ENCODE data around the gene TMCC2. TPM values are rescaled to one million over a fixed set of nuclear protein-coding genes. Genes with fewer than 3 reads are reported as not detected.

Gene TMCC2
- polyA plus RNA-seq, 3 donors, result 5.1 to 8.0 (median 6.3) TPM

DNA sequence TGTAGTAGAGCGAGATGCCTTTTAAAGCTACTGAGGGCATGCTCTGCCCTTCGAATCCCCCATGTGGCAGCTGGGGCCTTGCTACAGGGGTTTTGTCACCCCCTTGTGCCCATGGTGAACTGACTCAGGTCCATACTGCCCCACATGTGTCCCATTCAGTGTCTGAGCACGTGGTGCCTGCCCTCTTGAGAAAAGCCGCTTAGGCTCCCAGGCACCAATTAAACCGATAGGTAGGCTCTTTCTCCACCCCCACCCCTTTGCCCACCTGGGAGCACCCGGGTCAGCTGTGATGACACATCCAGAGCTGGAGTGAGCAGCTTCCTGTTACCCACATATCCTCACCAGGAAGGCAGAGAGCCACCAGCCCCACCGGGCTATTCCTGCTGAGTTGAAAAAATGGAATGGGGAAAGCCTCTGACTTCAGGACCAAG lies 30.5 kb downstream of the TMCC2 start:
- DNase-seq (ENCODE audit: low read depth in 3 of 3, low spot score in 2 of 3), result no peak

DNA sequence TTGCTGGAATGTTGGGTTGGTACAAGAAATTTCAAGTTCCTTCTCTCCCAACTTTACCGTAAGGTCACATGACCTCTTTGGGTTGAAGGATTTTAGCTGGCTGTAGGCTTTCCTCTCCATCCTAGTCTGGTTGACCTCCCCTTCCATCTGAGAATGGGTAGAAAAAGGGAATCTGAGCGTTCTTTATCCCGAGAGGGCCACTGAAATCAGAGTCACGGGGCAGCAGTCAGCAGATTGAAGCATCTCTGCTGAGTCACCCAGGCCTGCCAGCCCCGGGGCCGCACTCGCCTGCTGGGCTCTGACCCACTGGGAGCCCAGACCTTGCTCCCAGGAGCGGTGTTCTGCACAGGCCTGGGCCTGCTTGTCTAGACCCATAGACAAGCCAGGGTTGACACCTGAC lies 31.0 kb downstream of the TMCC2 start:
- no peak for DNase-seq (ENCODE audit: low read depth in 3 of 3, low spot score in 2 of 3)

DNA sequence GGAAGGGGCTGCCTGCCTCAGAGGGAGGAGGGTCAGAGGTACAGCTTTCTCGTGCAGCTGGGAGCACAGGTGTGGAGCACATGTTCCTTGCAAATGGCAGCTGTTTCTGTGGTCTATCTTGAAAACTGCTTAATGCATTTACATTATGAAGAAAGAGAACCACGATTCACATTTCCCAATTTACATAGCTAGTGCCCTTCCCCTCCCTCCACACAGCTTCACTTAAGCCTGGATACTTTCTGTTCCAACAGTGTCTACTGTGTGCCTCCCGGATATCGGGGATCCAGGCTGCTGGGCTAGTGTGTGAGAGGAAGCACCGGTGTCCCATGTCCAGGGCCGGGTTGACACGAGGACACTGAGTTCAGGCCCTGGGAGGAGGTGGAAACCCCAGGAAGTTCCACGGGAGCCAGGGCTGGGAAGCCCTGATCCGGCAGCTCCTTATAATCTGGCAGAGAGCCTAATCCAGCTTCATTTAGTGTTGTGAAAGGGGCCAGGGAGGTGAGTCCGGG lies 31.6 kb downstream of the TMCC2 start:
- no peak for DNase-seq (ENCODE audit: low read depth in 3 of 3, low spot score in 2 of 3)

DNA sequence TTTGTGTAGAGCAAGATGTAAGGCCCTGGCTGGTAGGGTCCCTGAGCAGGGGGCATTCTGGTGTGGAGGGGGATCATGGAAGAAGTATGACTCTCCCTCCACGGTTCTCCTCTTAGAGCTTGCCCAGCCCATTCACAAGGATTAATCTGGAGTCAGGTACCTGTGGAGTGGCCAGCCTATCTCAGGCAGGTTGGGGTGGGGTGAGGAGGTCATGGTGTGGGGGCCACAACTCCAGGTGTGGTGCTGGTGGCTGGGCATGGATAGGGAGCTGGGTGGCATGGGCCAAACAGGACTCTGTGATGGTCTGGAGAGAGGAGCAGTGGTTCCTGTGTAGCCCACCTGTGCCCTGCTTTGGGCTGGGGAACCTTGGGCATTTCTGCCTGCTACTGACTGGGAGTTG lies 32.3 kb downstream of the TMCC2 start:
- DNase-seq (ENCODE audit: low read depth in 3 of 3, low spot score in 2 of 3), result no peak

DNA sequence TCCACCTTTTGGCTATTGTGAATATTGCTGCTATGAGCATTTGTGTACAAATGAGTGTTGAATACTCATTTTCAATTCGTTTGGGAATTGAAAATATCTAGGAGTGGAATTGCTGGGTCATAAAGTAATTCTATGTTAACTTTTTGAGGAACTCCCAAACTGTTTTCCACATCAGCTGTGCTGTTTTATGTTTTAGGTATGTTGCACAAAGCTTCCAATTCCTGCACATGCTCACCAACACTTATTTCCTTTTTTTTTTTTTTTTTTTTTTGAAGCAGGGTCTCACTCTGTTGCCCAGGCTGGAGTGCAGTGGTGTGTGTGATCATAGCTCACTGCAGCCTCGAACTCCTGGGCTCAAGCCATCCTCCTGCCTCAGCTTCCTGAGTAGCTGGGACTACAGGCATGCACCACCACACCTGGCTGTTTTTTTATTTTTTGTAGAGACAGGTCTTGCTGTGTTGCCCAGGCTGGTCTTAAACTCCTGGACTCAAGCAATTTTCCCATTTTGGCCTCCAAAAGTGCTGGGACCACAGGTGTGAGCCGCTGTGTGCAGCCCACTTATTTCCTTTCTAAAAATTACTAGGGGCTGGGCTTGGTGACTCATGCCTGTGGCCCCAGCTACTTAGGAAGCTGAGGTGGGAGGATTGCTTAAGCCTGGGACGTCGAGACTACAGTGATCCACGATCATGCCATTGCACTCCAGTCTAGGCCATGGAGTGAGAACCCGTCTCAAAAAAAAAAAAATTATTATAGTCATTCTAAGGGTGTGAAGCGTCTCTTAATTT lies 33.4 kb downstream of the TMCC2 start:
- DNase-seq (ENCODE audit: low read depth in 3 of 3, low spot score in 2 of 3), result no peak

DNA sequence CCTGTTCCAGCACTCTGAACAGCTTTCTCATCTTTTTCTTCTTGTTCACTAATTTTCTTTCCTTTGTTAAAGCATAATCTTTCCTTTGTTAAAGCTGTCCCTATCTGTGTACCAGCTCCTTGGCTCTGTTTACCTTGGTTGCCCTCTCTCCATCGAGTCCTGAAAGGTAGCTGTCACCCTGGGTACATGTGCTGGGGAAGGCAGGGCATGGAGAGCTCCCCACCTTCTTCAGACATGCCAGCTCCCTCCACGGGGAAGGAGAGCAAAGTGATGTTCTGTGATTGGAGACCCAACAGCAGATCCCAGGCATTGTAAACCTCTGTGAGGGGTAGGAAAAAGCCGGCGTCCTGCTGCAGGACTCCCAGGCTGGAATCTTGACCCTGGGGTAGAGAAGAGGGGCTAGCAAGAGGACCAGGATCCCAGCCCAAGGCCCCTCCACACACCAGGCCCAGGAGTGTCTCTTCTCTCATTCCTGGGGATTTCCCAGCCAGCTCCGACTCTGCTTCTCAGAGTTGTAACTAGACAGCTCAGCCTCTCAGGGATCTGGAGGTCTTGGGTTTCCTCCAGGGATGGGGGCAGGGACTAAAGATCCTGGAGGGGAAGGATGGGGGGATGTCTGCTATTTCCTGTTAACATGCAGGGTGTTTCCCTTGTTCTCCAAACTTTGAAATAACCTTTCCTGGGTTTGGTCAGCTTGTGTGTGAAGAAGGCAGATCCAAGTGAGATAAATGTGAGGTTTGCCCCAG lies 34.4 kb downstream of the TMCC2 start:
- no peak for DNase-seq (ENCODE audit: low read depth in 3 of 3, low spot score in 2 of 3)

DNA sequence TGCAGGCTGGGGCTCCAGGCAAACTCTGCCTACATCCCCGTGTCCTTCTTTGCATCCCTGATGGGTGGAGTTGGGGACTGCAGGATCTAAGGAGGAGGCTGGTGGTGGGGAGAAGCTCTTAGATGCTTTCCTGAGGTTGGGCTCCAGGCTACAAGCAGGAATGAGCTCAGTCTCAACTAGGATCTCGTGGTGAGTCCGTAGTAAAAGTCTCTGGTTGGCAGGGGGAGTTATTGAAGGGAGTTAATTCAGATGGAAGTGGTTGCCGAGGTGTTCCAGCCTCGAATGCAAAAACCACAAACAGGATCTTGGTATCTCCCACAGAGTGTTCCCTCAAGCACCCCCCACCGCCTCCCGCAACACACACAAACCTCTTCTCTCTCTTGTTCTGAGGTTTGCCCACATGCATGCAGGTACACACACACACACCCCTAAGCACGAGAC lies 35.0 kb downstream of the TMCC2 start:
- no peak for DNase-seq (ENCODE audit: low read depth in 3 of 3, low spot score in 2 of 3)

DNA sequence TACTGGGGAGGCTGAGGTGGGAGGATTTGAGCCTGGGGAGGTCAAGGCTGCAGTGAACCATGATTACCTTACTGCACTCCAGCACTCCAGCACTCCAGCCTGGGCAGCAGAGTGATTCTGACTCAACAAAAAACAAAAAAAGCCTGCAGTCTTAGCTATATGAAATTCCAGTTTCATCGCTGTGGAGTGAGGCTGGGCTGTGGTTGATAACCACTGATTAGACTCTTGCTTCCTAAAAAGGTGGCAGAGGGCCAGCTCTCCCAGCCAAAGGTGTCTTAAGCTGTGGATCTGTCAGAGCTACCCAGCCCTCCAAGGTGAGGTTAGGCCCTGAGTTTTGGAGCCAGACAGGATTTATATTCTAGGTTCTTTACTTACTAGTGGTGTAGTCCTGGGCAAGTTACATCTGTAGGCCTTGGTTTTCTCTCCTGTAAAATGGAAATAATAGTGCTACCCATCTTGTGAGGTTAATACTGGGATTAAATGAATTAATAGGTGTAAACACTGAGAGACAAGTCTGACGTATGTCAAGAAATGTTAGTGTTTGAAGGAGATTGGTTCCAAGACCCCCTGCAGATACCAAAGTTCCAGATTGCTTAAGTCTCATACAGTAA lies 35.9 kb downstream of the TMCC2 start:
- no peak for DNase-seq (ENCODE audit: low read depth in 3 of 3, low spot score in 2 of 3)

DNA sequence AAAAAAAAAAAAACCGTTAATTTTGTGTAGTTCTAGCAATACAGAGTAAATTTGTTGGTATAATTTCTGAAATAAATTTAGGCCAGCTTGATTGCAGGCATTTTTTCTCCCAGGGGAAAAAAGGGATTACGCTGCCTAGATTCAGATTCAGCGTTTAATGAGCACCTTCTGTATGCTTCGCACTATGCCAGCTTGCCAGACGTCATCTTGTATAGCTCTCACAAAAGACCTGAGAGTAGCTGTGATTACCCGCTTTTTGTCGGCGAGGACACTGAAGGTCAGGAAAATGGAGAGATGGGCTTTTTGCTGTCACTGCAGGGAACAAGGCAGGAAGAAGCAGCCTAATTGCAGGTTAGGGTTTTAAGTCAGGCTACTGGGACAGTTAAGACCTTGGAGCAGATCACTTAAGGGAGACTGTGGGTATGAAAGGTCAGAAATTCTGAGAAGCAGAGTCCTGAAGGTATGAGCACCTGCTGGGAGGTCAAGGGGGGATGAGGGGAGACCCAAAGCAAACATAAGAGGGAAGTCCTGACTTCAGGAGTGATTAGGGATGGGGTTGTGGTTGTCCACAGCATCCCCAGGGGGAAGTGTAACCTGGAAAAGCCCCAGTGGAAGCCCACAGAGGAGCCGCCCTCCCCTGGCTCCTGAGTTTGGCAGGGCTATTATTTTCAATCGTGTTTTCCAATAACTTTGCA lies 39.0 kb downstream of the TMCC2 start:
- DNase-seq (ENCODE audit: low read depth in 3 of 3, low spot score in 2 of 3), result no peak

DNA sequence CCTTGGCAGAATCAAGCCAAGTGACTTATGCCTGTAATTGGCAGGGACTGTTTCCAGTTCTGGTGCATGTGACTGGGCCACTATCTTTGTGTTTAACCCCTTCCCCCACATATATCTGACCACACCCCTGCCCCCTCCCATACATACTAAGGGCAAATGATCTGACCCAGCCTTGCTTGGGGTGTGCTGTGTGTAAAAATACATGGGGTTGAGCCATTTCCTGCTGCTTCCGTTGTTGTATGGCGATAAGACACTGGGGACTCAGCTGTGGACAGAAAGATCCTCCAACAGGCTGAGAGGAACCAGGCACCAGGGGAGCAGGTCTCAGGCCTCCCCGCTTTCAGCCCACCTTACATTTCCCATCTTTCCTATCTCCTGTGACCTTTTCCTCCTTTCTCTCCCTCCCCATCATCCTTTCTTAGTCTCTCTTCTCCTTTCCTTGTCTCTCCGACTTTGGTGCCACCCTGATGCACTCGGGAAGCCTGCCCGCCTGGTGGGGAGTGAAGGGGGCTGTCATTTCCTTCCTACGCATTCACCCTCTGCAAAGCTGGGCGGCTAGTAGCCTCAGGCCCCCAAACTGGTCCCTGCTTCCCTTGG lies 39.7 kb downstream of the TMCC2 start:
- DNase-seq (ENCODE audit: low read depth in 3 of 3, low spot score in 2 of 3), result no peak

DNA sequence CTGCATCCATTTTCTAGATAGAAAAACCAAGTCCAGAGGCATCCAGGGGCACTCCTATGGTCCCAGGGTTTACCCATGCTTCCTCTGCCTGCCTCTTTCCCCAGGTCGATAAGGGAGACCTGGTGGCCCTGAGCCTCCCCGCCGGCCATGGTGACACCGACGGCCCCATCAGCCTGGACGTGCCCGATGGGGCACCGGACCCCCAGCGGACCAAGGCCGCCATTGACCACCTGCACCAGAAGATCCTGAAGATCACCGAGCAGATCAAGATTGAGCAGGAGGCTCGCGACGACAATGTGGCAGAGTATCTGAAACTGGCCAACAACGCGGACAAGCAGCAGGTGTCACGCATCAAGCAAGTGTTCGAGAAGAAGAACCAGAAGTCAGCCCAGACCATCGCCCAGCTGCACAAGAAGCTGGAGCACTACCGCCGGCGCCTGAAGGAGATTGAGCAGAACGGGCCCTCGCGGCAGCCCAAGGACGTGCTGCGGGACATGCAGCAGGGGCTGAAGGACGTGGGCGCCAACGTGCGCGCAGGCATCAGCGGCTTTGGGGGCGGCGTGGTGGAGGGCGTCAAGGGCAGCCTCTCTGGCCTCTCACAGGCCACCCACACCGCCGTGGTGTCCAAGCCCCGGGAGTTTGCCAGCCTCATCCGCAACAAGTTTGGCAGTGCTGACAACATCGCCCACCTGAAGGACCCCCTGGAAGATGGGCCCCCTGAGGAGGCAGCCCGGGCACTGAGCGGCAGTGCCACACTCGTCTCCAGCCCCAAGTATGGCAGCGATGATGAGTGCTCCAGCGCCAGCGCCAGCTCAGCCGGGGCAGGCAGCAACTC lies 41.3 kb downstream of the TMCC2 start:
- DNase-seq (ENCODE audit: low read depth in 3 of 3, low spot score in 2 of 3), result no peak

DNA sequence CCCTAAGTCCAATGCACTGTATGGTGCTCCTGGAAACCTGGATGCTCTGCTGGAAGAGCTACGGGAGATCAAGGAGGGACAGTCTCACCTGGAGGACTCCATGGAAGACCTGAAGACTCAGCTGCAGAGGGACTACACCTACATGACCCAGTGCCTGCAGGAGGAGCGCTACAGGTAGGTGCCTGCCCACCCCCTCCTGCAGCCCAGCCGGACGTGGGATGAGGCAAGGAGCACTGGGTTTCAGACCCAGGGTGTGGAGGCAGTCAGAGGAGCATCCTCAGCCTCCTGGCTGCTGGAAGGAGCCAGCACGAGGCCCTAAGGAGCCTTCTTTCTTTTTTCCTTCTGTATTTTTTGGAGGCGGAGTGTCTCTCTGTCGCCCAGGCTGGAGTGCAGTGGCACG lies 42.0 kb downstream of the TMCC2 start:
- no peak for DNase-seq (ENCODE audit: low read depth in 3 of 3, low spot score in 2 of 3)

DNA sequence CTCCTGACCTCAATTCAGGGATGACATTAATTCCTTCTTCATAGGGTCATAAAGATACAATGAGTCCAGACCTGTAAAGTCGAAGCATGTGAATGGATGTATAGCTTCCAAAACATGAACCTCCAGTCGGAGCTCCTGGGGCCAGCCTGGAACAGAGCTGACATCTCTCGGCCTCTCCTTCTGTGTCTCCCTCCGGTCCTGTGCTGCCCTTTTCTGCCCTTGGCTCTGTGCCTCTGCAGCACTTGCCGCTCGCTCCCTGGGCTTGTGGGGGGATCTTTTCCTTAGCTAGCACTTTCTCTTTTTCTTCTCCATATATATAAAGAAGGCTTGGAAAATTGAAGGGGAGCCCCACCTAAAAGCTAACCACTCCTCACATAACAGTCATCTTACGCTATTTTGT lies 42.5 kb downstream of the TMCC2 start:
- DNase-seq (ENCODE audit: low read depth in 3 of 3, low spot score in 2 of 3), result no peak

DNA sequence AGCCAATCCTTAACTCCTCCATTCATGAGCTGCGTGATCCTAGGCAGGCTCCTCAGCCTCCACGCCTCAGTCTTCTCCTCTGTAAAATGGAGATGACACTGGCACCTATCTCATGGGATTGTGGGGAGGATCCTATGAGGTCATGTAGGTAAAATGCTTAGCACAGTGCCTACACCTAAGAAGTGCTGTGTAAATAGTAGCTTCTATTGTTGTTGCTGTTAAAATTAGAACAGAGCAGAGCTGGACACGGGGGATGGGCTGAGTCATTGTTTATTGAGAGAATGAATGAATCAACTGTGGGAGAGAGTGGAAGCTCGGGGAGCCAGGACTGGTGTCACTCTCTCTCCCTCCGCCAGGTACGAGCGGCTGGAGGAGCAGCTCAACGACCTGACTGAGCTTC lies 43.0 kb downstream of the TMCC2 start:
- no peak for DNase-seq (ENCODE audit: low read depth in 3 of 3, low spot score in 2 of 3)

DNA sequence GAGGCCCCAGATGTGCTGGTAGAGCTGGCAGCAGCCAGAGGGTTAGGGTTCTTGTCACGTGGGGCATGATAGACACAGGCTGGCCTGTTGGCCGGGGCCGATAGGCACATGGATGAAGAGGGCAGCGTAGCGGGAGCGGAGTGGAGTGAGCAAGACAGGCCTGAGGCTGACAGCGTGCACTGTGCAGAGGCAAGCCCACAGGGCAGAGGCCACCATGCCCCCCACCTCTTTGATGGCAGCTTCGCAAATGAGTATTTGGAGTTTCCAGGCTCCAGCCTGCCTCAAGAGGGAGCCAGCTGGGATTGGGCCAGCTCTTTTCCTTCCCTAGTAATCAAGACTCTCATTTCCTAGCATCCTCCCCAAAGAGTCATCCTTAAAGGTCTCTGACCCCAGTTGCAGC lies 43.5 kb downstream of the TMCC2 start:
- DNase-seq (ENCODE audit: low read depth in 3 of 3, low spot score in 2 of 3), result no peak

DNA sequence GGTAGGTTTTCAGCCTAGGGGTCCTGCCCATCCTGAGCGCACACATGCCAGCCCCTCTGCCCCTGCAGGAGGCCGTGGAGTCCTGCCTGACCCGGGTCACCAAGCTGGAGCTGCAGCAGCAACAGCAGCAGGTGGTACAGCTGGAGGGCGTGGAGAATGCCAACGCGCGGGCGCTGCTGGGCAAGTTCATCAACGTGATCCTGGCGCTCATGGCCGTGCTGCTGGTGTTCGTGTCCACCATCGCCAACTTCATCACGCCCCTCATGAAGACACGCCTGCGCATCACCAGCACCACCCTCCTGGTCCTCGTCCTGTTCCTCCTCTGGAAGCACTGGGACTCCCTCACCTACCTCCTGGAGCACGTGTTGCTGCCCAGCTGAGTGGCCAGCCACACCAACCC lies 44.0 kb downstream of the TMCC2 start:
- no peak for DNase-seq (ENCODE audit: low read depth in 3 of 3, low spot score in 2 of 3)

DNA sequence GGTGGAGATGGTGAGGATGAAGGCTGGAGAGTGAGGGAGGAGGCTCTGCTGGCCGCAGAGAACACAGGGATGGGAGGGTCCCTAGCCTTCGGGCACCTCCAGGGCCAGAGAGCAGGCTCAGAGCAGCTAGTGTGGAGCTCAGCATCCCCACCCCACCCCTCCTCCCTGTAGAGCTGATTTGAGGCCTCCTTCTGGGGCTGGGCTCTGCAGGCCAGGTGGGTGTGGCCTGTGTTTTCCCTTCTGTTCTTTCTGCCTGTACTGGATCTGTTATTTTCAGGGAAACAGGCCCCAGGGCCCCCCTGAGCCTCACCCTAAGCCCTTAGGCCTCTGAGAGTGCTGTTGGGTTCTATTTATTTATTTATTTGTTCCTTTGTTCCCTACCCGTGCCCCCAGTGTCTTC lies 44.8 kb downstream of the TMCC2 start:
- DNase-seq (ENCODE audit: low read depth in 3 of 3, low spot score in 2 of 3), result no peak

DNA sequence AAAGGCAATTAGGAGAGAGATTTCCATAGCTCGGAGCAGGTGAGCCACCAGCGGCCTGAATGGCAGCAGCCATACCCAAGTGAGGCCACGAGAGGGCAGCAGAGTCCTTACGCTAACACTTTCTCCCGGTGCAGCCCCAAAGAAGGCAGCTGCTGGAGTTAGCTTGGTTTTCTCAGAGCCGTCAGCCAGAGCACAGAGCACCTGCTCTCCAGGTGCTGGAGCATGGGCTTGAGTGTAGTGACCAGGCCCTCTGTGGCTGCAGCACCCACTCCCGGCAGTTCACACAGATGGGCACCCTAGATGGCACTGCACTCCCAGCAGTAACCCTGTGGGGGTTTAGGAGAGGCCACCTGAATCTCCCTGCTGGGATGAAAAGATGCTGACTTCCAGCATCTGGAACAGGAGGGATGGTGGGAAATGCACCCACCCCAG lies 45.8 kb downstream of the TMCC2 start:
- DNase-seq (ENCODE audit: low read depth in 3 of 3, low spot score in 2 of 3), result peak in 1 of 3 donors; percentile 72

DNA sequence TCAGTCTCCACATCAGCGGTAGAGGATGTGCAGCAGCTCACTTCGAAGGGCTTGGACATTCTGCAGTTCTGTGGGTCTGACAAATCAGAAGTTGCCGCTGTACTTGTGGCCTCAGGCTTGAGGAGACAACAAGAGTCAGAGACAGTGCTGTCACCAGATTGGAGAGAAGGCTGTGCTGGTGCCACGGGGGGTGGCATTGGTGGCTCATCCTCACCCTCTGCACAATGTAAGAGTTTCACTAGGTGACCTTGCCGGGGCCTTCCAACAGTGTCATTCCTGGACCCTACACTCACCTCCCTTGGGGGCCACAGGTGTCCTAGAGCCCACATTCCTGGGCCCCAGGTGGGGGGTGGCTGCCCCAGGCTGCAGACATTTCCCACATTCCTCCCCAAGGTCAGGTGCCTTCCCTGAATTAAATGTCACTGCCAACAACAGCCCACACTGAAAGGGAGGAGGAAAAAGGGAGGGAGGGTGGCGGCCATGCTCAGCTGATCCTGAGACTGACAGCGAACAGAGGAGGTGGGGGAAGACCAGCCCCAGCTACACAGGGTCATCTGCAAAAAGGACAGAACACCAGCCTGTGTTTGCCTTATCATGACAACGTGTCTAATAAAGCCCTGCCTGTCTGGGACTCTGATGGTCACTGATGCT lies 46.4 kb downstream of the TMCC2 start:
- DNase-seq (ENCODE audit: low read depth in 3 of 3, low spot score in 2 of 3), result no peak

Data from right renal cortex interstitium (tissue), 3 donors.